Metanephros (tissue), 2 donors: ENCODE results near the gene LCE3A. TPM values are rescaled to one million over a fixed set of nuclear protein-coding genes. Genes with fewer than 3 reads are reported as not detected.

ENCODE experiments used
- small RNA-seq: library from RNA; depleted of rRNA; stranded (forward); fragments of <200 nt; gene quantifications from one replicate; pipeline ENCODE3, GENCODE V24; 2014; ENCODE audit warnings: low replicate concordance
- total RNA-seq: library from RNA; depleted of rRNA; stranded (reverse); fragments of >200 nt; gene quantifications from one replicate; pipeline ENCODE4 v1.2.3, GENCODE V29; 2014

The LCE3A gene
- total RNA-seq: not detected

GRCh38 chr1:152622803-152623202 is at the start of gene LCE3A:
LCE3A (minus strand) TSS chr1:152623103; CDS start chr1:152623103, 0 bp downstream.

DNA sequence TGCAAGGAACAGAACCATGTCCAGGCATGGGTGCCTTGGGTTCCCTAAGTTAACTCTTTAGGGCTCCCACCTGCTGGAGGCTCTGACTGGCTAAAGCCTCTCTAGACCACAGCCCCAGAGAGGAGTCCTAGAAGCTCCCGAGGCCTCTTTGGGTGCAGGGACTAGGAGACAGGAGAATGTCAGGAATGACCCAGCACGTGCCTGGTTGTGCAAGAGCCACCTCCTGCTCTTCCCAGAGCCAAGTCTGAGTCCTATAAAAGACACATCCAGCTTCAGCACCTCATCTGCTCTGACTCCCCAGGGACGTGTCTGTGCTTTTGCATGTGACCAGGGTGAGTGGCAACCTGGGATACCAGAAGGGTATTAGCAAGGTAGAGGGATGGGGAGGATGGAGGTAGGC is 40.2 kb upstream of the LCE3A start, which contains the start of gene LCE2D:
Gene LCE2D (plus strand): TSS at position 283 of the 400 bp plus-strand sequence. CDS start 726 bp downstream, outside the sequence.

DNA sequence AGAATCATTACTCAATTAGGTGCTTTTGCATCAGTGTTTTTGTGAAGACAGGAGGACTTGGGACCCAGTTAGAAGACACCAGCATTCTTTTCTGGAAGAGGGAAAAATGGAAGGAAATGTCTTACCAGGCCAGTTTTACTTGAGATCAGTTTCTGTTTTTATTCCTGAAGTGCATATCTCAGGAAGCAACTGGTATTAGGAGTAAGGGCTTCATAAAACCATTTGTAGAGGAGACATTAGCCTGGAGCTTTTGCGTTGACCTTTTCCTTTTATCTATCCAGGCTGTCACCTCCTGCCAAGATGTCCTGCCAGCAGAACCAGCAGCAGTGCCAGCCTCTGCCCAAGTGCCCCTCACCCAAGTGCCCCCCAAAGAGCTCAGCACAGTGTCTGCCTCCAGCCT is 9.4 kb downstream of the LCE3A start, which contains the start of gene LCE3B:
Gene LCE3B (plus strand): TSS at position 301 of the 400 bp plus-strand sequence. CDS start 0 bp downstream, at position 301.

GRCh38 chr1:152599934-152600333 is 23.0 kb downstream of the LCE3A start, which contains the start of gene LCE3C:
LCE3C (plus strand) TSS chr1:152600234; CDS start chr1:152600732, 498 bp downstream.

DNA sequence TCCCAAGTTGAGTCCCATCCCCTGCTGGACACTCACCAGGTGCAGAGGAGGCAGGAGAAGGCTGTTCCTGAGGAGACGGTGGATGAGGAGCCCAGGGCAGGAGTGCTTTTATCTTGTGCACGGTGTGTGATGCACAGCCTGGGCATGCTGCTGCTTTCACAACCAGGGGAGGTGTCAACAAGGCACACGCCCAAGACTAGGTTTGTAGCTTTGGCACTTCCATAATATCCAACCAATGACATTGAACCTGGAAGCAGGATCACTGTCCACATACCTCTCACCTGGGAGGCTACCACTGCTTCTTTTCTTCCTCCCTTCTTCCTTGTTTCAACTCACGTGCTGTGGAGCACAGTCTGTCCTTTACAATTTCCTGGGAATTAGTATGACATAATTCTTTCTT is 42.5 kb downstream of the LCE3A start, which contains the start of gene LCE3D:
Gene LCE3D (minus strand): TSS at position 84 of the 400 bp plus-strand sequence. CDS start 580 bp downstream, outside the sequence.

Small RNAs within 50 kb of the gene (small RNA-seq; reads per million reads assigned to genes)
- gene LCE3A (not detected), gene LCE3B (not detected)

Other genes starting within 250 kb of the LCE3A start
- not detected for gene CRNN, start 208.8 kb downstream of the LCE3A start, total RNA-seq
- gene LCE5A, start 112.3 kb downstream of the LCE3A start, total RNA-seq: not detected
- not detected for gene CRCT1, start 108.6 kb downstream of the LCE3A start, total RNA-seq
- gene LCE3E, start 56.3 kb downstream of the LCE3A start, total RNA-seq: not detected
- not detected for gene LCE3D, start 42.6 kb downstream of the LCE3A start, total RNA-seq
- gene LCE3C, start 22.9 kb downstream of the LCE3A start, total RNA-seq: not detected
- gene LCE3B, start 9.3 kb downstream of the LCE3A start, total RNA-seq: not detected
- gene LCE2D, start 40.3 kb upstream of the LCE3A start, total RNA-seq: not detected
- not detected for gene LCE2C, start 52.2 kb upstream of the LCE3A start, total RNA-seq
- not detected for gene LCE2B, start 63.0 kb upstream of the LCE3A start, total RNA-seq
- gene LCE2A, start 75.2 kb upstream of the LCE3A start, total RNA-seq: not detected
- not detected for gene LCE4A, start 85.1 kb upstream of the LCE3A start, total RNA-seq
- not detected for gene KPRP, start 134.9 kb upstream of the LCE3A start, total RNA-seq
- not detected for gene LCE1F, start 152.0 kb upstream of the LCE3A start, total RNA-seq
- gene LCE1E, start 163.2 kb upstream of the LCE3A start, total RNA-seq: not detected
- gene LCE1D, start 173.6 kb upstream of the LCE3A start, total RNA-seq: not detected
- not detected for gene LCE1C, start 183.5 kb upstream of the LCE3A start, total RNA-seq
- gene LCE1B, start 188.9 kb upstream of the LCE3A start, total RNA-seq: not detected
- not detected for gene LCE1A, start 204.4 kb upstream of the LCE3A start, total RNA-seq
- not detected for gene LCE6A, start 219.8 kb upstream of the LCE3A start, total RNA-seq
- gene LCE7A, start 236.9 kb upstream of the LCE3A start, total RNA-seq: not detected